ENCODE data around the gene MRTFB.
A peak's percentile ranks its signal among the peaks of the same experiment; 100 is the strongest.

Gene MRTFB

GRCh38 chr16:14242769-14243168, 171.7 kb downstream of the MRTFB start:
- WGBS: 100% methylated on average over 3 of the region's 3 CpGs
- Histone ChIP-seq H3K4me3 (ENCODE audit: insufficient read depth in 1 of 2, low read depth in 1 of 2, low read length in 2 of 2) (no peak overlapping the region), H3K79me1 (replicated peaks; ENCODE audit: low read length, poor library complexity, severe bottlenecking) (no peaks in the 10 kb centered on the region), H3K9me3 (ENCODE audit: control insufficient read depth, low read length) (no peaks in the 10 kb centered on the region), H2BK5ac (ENCODE audit: low read depth, low read length, poor library complexity, severe bottlenecking) (no peak overlapping the region), H2BK120ac (ENCODE audit: low read depth, low read length) (no peak overlapping the region), H3K36me3 (ENCODE audit: control insufficient read depth in 1 of 2, insufficient read depth in 2 of 2, low read depth in 1 of 2, low read length in 2 of 2) (peaks cover 23 to 78% of the 10 kb centered on the region in 2 experiments), H2BK15ac (ENCODE audit: low read depth, poor library complexity, severe bottlenecking) (no peak overlapping the region), H4K91ac (ENCODE audit: low read length) (no peak overlapping the region), H3K9ac (ENCODE audit: low read length) (no peak overlapping the region), H3K4me2 (ENCODE audit: low read length, poor library complexity, severe bottlenecking) (no peak overlapping the region), H3K27me3 (ENCODE audit: control insufficient read depth in 1 of 2, insufficient read depth in 1 of 2, low read length in 2 of 2) (no peaks in the 10 kb centered on the region), H4K8ac (ENCODE audit: low read length) (no peak overlapping the region), H2AFZ (ENCODE audit: low read depth, low read length) (no peak overlapping the region), H3K4ac (ENCODE audit: low read depth in 1 of 2, low read length in 2 of 2) (no peak overlapping the region), H2AK5ac (ENCODE audit: low read length, severe bottlenecking) (no peak overlapping the region), H3K4me1 (ENCODE audit: control insufficient read depth, insufficient read depth, low read depth, low read length) (peaks cover 2% of the 10 kb centered on the region), H3K14ac (ENCODE audit: low read length in 2 of 2) (no peak overlapping the region), H3K18ac (ENCODE audit: low read depth in 1 of 2, low read length in 2 of 2) (no peak overlapping the region), H2BK12ac (ENCODE audit: low read length in 2 of 2) (no peak overlapping the region), H3K23ac (ENCODE audit: low read length in 2 of 2) (no peak overlapping the region), H3K27ac (ENCODE audit: low read length, poor library complexity, severe bottlenecking) (no peak overlapping the region)
- no peak for DNase-seq

GRCh38 chr16:14244196-14245010, 173.3 kb downstream of the MRTFB start:
- H3K23ac ChIP-seq (ENCODE audit: low read length in 2 of 2): no peak overlapping the region
- H3K4ac ChIP-seq (ENCODE audit: low read depth in 1 of 2, low read length in 2 of 2): no peak overlapping the region
- no peak overlapping the region for H2BK120ac ChIP-seq (ENCODE audit: low read depth, low read length)
- H3K14ac ChIP-seq (ENCODE audit: low read length in 2 of 2): no peak overlapping the region
- WGBS: 94% methylated on average over 3 of the region's 4 CpGs
- no peak overlapping the region for H4K91ac ChIP-seq (ENCODE audit: low read length)
- no peaks in the 10 kb centered on the region for H3K9me3 ChIP-seq (ENCODE audit: control insufficient read depth, low read length)
- no peak overlapping the region for H3K4me3 ChIP-seq (ENCODE audit: insufficient read depth in 1 of 2, low read depth in 1 of 2, low read length in 2 of 2)
- H2AK5ac ChIP-seq (ENCODE audit: low read length, severe bottlenecking): no peak overlapping the region
- no peak overlapping the region for H3K27ac ChIP-seq (ENCODE audit: low read length, poor library complexity, severe bottlenecking)
- H4K8ac ChIP-seq (ENCODE audit: low read length): no peak overlapping the region
- no peak overlapping the region for H3K4me2 ChIP-seq (ENCODE audit: low read length, poor library complexity, severe bottlenecking)
- no peak overlapping the region for H2BK12ac ChIP-seq (ENCODE audit: low read length in 2 of 2)
- no peak overlapping the region for H2BK5ac ChIP-seq (ENCODE audit: low read depth, low read length, poor library complexity, severe bottlenecking)
- H2AFZ ChIP-seq (ENCODE audit: low read depth, low read length): no peak overlapping the region
- H3K4me1 ChIP-seq (ENCODE audit: control insufficient read depth, insufficient read depth, low read depth, low read length): peaks cover 2% of the 10 kb centered on the region
- H3K79me1 ChIP-seq (replicated peaks; ENCODE audit: low read length, poor library complexity, severe bottlenecking): no peaks in the 10 kb centered on the region
- no peaks in the 10 kb centered on the region for H3K27me3 ChIP-seq (ENCODE audit: control insufficient read depth in 1 of 2, insufficient read depth in 1 of 2, low read length in 2 of 2)
- H2BK15ac ChIP-seq (ENCODE audit: low read depth, poor library complexity, severe bottlenecking): no peak overlapping the region
- H3K36me3 ChIP-seq (ENCODE audit: control insufficient read depth in 1 of 2, insufficient read depth in 2 of 2, low read depth in 1 of 2, low read length in 2 of 2): peaks cover 27 to 80% of the 10 kb centered on the region in 2 experiments
- no peak overlapping the region for H3K18ac ChIP-seq (ENCODE audit: low read depth in 1 of 2, low read length in 2 of 2)
- H3K9ac ChIP-seq (ENCODE audit: low read length): no peak overlapping the region
- DNase-seq: no peak

GRCh38 chr16:14248791-14249190, 177.7 kb downstream of the MRTFB start:
- H3K14ac ChIP-seq (ENCODE audit: low read length in 2 of 2): no peak overlapping the region
- H2BK120ac ChIP-seq (ENCODE audit: low read depth, low read length): no peak overlapping the region
- H3K9ac ChIP-seq (ENCODE audit: low read length): no peak overlapping the region
- H3K23ac ChIP-seq (ENCODE audit: low read length in 2 of 2): no peak overlapping the region
- H3K79me1 ChIP-seq (replicated peaks; ENCODE audit: low read length, poor library complexity, severe bottlenecking): no peaks in the 10 kb centered on the region
- H3K4me2 ChIP-seq (ENCODE audit: low read length, poor library complexity, severe bottlenecking): no peak overlapping the region
- DNase-seq: no peak
- H3K4me1 ChIP-seq (ENCODE audit: control insufficient read depth, insufficient read depth, low read depth, low read length): no peaks in the 10 kb centered on the region
- no peak overlapping the region for H2BK12ac ChIP-seq (ENCODE audit: low read length in 2 of 2)
- no peak overlapping the region for H3K4ac ChIP-seq (ENCODE audit: low read depth in 1 of 2, low read length in 2 of 2)
- H4K91ac ChIP-seq (ENCODE audit: low read length): no peak overlapping the region
- H2AFZ ChIP-seq (ENCODE audit: low read depth, low read length): no peak overlapping the region
- H2BK5ac ChIP-seq (ENCODE audit: low read depth, low read length, poor library complexity, severe bottlenecking): no peak overlapping the region
- no peak overlapping the region for H4K8ac ChIP-seq (ENCODE audit: low read length)
- H2AK5ac ChIP-seq (ENCODE audit: low read length, severe bottlenecking): no peak overlapping the region
- H3K9me3 ChIP-seq (ENCODE audit: control insufficient read depth, low read length): no peaks in the 10 kb centered on the region
- 90% methylated on average over 5 of the region's 5 CpGs for WGBS
- peaks cover 44 to 87% of the 10 kb centered on the region in 2 experiments for H3K36me3 ChIP-seq (ENCODE audit: control insufficient read depth in 1 of 2, insufficient read depth in 2 of 2, low read depth in 1 of 2, low read length in 2 of 2)
- no peak overlapping the region for H3K27ac ChIP-seq (ENCODE audit: low read length, poor library complexity, severe bottlenecking)
- H3K18ac ChIP-seq (ENCODE audit: low read depth in 1 of 2, low read length in 2 of 2): no peak overlapping the region
- no peaks in the 10 kb centered on the region for H3K27me3 ChIP-seq (ENCODE audit: control insufficient read depth in 1 of 2, insufficient read depth in 1 of 2, low read length in 2 of 2)
- H2BK15ac ChIP-seq (ENCODE audit: low read depth, poor library complexity, severe bottlenecking): no peak overlapping the region
- no peak overlapping the region for H3K4me3 ChIP-seq (ENCODE audit: insufficient read depth in 1 of 2, low read depth in 1 of 2, low read length in 2 of 2)

GRCh38 chr16:14249291-14250032, 178.3 kb downstream of the MRTFB start:
- peak; percentile 54 for DNase-seq
- no peak overlapping the region for H2BK15ac ChIP-seq (ENCODE audit: low read depth, poor library complexity, severe bottlenecking)
- no peak overlapping the region for H3K23ac ChIP-seq (ENCODE audit: low read length in 2 of 2)

More at GRCh38 chr16:14249291-14250032, 178.3 kb downstream of the MRTFB start:
- H3K4me3 ChIP-seq (ENCODE audit: insufficient read depth in 1 of 2, low read depth in 1 of 2, low read length in 2 of 2): no peak overlapping the region
- H3K9me3 ChIP-seq (ENCODE audit: control insufficient read depth, low read length): no peaks in the 10 kb centered on the region
- no peak overlapping the region for H2BK120ac ChIP-seq (ENCODE audit: low read depth, low read length)
- H2AK5ac ChIP-seq (ENCODE audit: low read length, severe bottlenecking): no peak overlapping the region
- H2BK12ac ChIP-seq (ENCODE audit: low read length in 2 of 2): no peak overlapping the region
- H4K91ac ChIP-seq (ENCODE audit: low read length): no peak overlapping the region
- 64% methylated on average over 5 of the region's 7 CpGs for WGBS
- H3K79me1 ChIP-seq (replicated peaks; ENCODE audit: low read length, poor library complexity, severe bottlenecking): no peaks in the 10 kb centered on the region
- H3K4me1 ChIP-seq (ENCODE audit: control insufficient read depth, insufficient read depth, low read depth, low read length): no peaks in the 10 kb centered on the region
- H3K36me3 ChIP-seq (ENCODE audit: control insufficient read depth in 1 of 2, insufficient read depth in 2 of 2, low read depth in 1 of 2, low read length in 2 of 2): peaks cover 44 to 93% of the 10 kb centered on the region in 2 experiments
- H3K14ac ChIP-seq (ENCODE audit: low read length in 2 of 2): no peak overlapping the region
- H4K8ac ChIP-seq (ENCODE audit: low read length): no peak overlapping the region
- H3K4me2 ChIP-seq (ENCODE audit: low read length, poor library complexity, severe bottlenecking): no peak overlapping the region
- no peak overlapping the region for H2BK5ac ChIP-seq (ENCODE audit: low read depth, low read length, poor library complexity, severe bottlenecking)
- no peak overlapping the region for H2AFZ ChIP-seq (ENCODE audit: low read depth, low read length)
- H3K4ac ChIP-seq (ENCODE audit: low read depth in 1 of 2, low read length in 2 of 2): no peak overlapping the region
- H3K18ac ChIP-seq (ENCODE audit: low read depth in 1 of 2, low read length in 2 of 2): no peak overlapping the region
- H3K27me3 ChIP-seq (ENCODE audit: control insufficient read depth in 1 of 2, insufficient read depth in 1 of 2, low read length in 2 of 2): no peaks in the 10 kb centered on the region
- H3K9ac ChIP-seq (ENCODE audit: low read length): no peak overlapping the region
- no peak overlapping the region for H3K27ac ChIP-seq (ENCODE audit: low read length, poor library complexity, severe bottlenecking)

Measured in mesenchymal stem cell (in vitro differentiated cells and primary cell).